ENCODE data around the gene ASB10.

GRCh38 chr7:151191544-151191943 lies 4.5 kb upstream of the ASB10 start:
- TF ChIP-seq CTCF (conservative IDR thresholded peaks at IDR 0.05; ENCODE audit: low read depth, low read length) (no peak), USF2 (IDR thresholded peaks at IDR 0.05; ENCODE audit: low read depth, low read length) (no peak), BHLHE40 (IDR thresholded peaks at IDR 0.05; ENCODE audit: low read depth, low read length) (no peak), POLR2A (IDR thresholded peaks at IDR 0.05; ENCODE audit: low read depth, low read length) (no peak), RCOR1 (IDR thresholded peaks at IDR 0.05; ENCODE audit: insufficient replicate concordance, low read length) (no peak), RAD21 (IDR thresholded peaks at IDR 0.05; ENCODE audit: low read length) (no peak), CEBPB (IDR thresholded peaks at IDR 0.05; ENCODE audit: low read depth, low read length) (no peak)

All from IMR-90 (cell line).